HepG2 (cell line): Measurements from ENCODE around the gene TMEM222. TPM values are rescaled to one million over a fixed set of nuclear protein-coding genes. Genes with fewer than 3 reads are reported as not detected.
A peak's percentile ranks its signal among the peaks of the same experiment; 100 is the strongest.

ENCODE experiments used
- ATAC-seq: fragments of 200-7000 bp; cut with Tn5 transposase; 3 replicates; pipeline ENCODE4 v1.9.1; 2020; ENCODE audit warnings: mild to moderate bottlenecking, moderate library complexity
- BruUV-seq: library from RNA; stranded (reverse); fragments of 400-500 nt; replicated peaks from 2 replicates; lab custom pipeline; 2021; lab: Mats Ljungman, UMichigan
- CTCF ChIA-PET: fragments of 300-600 bp; formaldehyde crosslinking; extraction: SDS; loops from one replicate; lab custom pipeline; 2021; ENCODE audit warnings: low total read pairs, inconsistent platforms, low intra/inter-chr PET ratio; lab: Yijun Ruan, JAX
- POLR2A ChIA-PET: fragments of 350-600 bp; sonication (Branson Sonifier 250); formaldehyde crosslinking; loops from one replicate; lab custom pipeline; 2020; ENCODE audit warnings: antibody characterized with exemption, inconsistent platforms; lab: Yijun Ruan, JAX
- DNase-seq: peaks from one replicate; pipeline ENCODE4 v3.0.0-alpha.2; 2015; ENCODE audit warnings: low spot score
- FAIRE-seq: peaks from 3 replicates; lab custom pipeline; 2011; peaks lifted over from hg19 to GRCh38; lab: Jason Lieb, UNC
- H2AFZ ChIP-seq: one replicate; pipeline ENCODE4 v1.6.1; 2011; ENCODE audit warnings: low read length, inconsistent platforms
- H3K27ac ChIP-seq: fragments of 300-600 bp; 3 replicates; pipeline ENCODE4 v1.8.0; 2011; ENCODE audit warnings: mixed run types, mild to moderate bottlenecking, mixed read lengths, low read length, inconsistent platforms; ENCODE audit not compliant: insufficient read depth; ENCODE audit errors: extremely low read length
- H3K27me3 ChIP-seq, 2 experiments: fragments of 200-600 bp in 1 of 2; 2 replicates in 1 of 2; 3 replicates in 1 of 2; pipeline versions ENCODE4 v1.6.0 to v1.8.0; 2011; ENCODE audit warnings: low read length in 2 of 2, mild to moderate bottlenecking in 2 of 2, moderate library complexity in 2 of 2, inconsistent platforms in 1 of 2; ENCODE audit not compliant: insufficient read depth in 2 of 2, control insufficient read depth in 1 of 2
- H3K36me3 ChIP-seq, 2 experiments: fragments of 200-600 bp in 1 of 2; replicated peaks in 1 of 2; 2 replicates in 1 of 2; 3 replicates in 1 of 2; pipeline versions ENCODE4 v1.5.1 to v1.8.0; 2011; ENCODE audit warnings: low read length in 2 of 2, inconsistent platforms in 1 of 2; ENCODE audit not compliant: insufficient read depth in 2 of 2, control insufficient read depth in 1 of 2
- H3K4me1 ChIP-seq: 2 replicates; pipeline ENCODE4 v1.5.1; 2012; ENCODE audit warnings: low read length, inconsistent platforms; ENCODE audit not compliant: insufficient read depth
- H3K4me2 ChIP-seq: 2 replicates; pipeline ENCODE4 v1.6.0; 2011; ENCODE audit warnings: low read depth, low read length, inconsistent platforms
- H3K4me3 ChIP-seq, 3 experiments: fragments of 200-600 bp in 1 of 3; sonication (generic), shearing (Covaris generic) in 1 of 3; replicated peaks in 1 of 3; 2 replicates each; pipeline ENCODE4 v1.5.1; 2011 to 2016; ENCODE audit warnings: low read length in 3 of 3, inconsistent platforms in 2 of 3, low read depth in 2 of 3, mild to moderate bottlenecking in 2 of 3, control low read depth in 1 of 3, mixed read lengths in 1 of 3; ENCODE audit not compliant: insufficient read depth in 1 of 3
- H3K79me2 ChIP-seq: one replicate; pipeline ENCODE4 v1.6.1; 2011; ENCODE audit warnings: low read length, inconsistent platforms; ENCODE audit not compliant: insufficient read depth
- H3K9ac ChIP-seq: 2 replicates; pipeline ENCODE4 v1.6.0; 2011; ENCODE audit warnings: mild to moderate bottlenecking, low read depth, low read length, inconsistent platforms; ENCODE audit not compliant: insufficient read depth
- H3K9me3 ChIP-seq: 2 replicates; pipeline ENCODE4 v1.5.1; 2012; ENCODE audit warnings: mild to moderate bottlenecking, low read length
- H4K20me1 ChIP-seq: 2 replicates; pipeline ENCODE4 v1.6.0; 2011; ENCODE audit warnings: inconsistent platforms, mild to moderate bottlenecking, low read length, moderate library complexity; ENCODE audit not compliant: insufficient read depth
- ATM ChIP-seq: fragments of 450-650 bp; IDR thresholded peaks from 2 replicates; pipeline ENCODE4 v1.7.1; 2017; ENCODE audit warnings: mild to moderate bottlenecking, borderline replicate concordance
- CREB1 ChIP-seq, 2 experiments: fragments of 450-650 bp in 1 of 2; IDR thresholded peaks; 2 replicates each; pipeline ENCODE4 v1.6.1; 2016 to 2017; ENCODE audit warnings: control low read depth in 1 of 2, mild to moderate bottlenecking in 1 of 2, missing compliant biosample characterization in 1 of 2, missing genetic modification characterization in 1 of 2
- CREBL2 ChIP-seq: sonication (generic); formaldehyde crosslinking; IDR thresholded peaks from 2 replicates; pipeline ENCODE4 v1.8.1; 2023; ENCODE audit warnings: missing genetic modification reagents, mild to moderate bottlenecking, borderline replicate concordance
- ELK4 ChIP-seq: sonication (generic); formaldehyde crosslinking; IDR thresholded peaks from 2 replicates; pipeline ENCODE4 v1.9.0; 2021; ENCODE audit warnings: missing genetic modification reagents, borderline replicate concordance
- GLI4 ChIP-seq: sonication (generic); formaldehyde crosslinking; IDR thresholded peaks from 2 replicates; pipeline ENCODE4 v1.5.1; 2020; ENCODE audit warnings: missing genetic modification reagents, mild to moderate bottlenecking, moderate library complexity, borderline replicate concordance
- HDAC2 ChIP-seq: sonication (generic); formaldehyde crosslinking; IDR thresholded peaks from 2 replicates; pipeline ENCODE4 v1.4.0; 2020; ENCODE audit warnings: missing genetic modification reagents
- IKZF1 ChIP-seq: fragments of 450-650 bp; IDR thresholded peaks from 2 replicates; pipeline ENCODE4 v1.7.1; 2016
- KDM5B ChIP-seq: sonication (generic); formaldehyde crosslinking; IDR thresholded peaks from 2 replicates; pipeline ENCODE4 v1.4.0; 2020; ENCODE audit warnings: missing genetic modification reagents, mild to moderate bottlenecking, borderline replicate concordance
- MTF1 ChIP-seq: sonication (generic); formaldehyde crosslinking; IDR thresholded peaks from 2 replicates; pipeline ENCODE4 v1.5.0; 2020; ENCODE audit warnings: missing genetic modification reagents
- MTF2 ChIP-seq: sonication (generic); formaldehyde crosslinking; IDR thresholded peaks from 2 replicates; pipeline ENCODE4 v1.5.0; 2020; ENCODE audit warnings: missing genetic modification reagents, borderline replicate concordance
- PCBP2 ChIP-seq: fragments of 200-400 bp; formaldehyde crosslinking; optimal IDR thresholded peaks from 2 replicates; pipeline ENCODE3; 2018; ENCODE audit warnings: low read length, low read depth; ENCODE audit not compliant: poor library complexity, severe bottlenecking
- SMC3 ChIP-seq: IDR thresholded peaks from 2 replicates; pipeline ENCODE4 v1.6.1; 2011; ENCODE audit warnings: low read length, improper control_type of control experiment
- STAG1 ChIP-seq: sonication (generic); formaldehyde crosslinking; IDR thresholded peaks from 2 replicates; pipeline ENCODE4 v1.4.0; 2020; ENCODE audit warnings: missing genetic modification reagents
- TBX2 ChIP-seq: sonication (generic); formaldehyde crosslinking; IDR thresholded peaks from 2 replicates; pipeline ENCODE4 v1.5.0; 2020; ENCODE audit warnings: missing genetic modification reagents, mild to moderate bottlenecking, borderline replicate concordance
- ZIK1 ChIP-seq: sonication (generic); formaldehyde crosslinking; IDR thresholded peaks from 2 replicates; pipeline ENCODE4 v1.5.0; 2020; ENCODE audit warnings: mild to moderate bottlenecking, low read depth, missing genetic modification reagents, borderline replicate concordance
- ZNF33A ChIP-seq: sonication (generic); formaldehyde crosslinking; IDR thresholded peaks from 2 replicates; pipeline ENCODE4 v1.5.1; 2020; ENCODE audit warnings: missing genetic modification reagents, mild to moderate bottlenecking, moderate library complexity, borderline replicate concordance
- ZNF432 ChIP-seq: sonication (generic); formaldehyde crosslinking; IDR thresholded peaks from 2 replicates; pipeline ENCODE4 v1.5.0; 2020; ENCODE audit warnings: missing genetic modification reagents, mild to moderate bottlenecking, borderline replicate concordance
- ZNF615 ChIP-seq: sonication (generic); formaldehyde crosslinking; IDR thresholded peaks from 2 replicates; pipeline ENCODE4 v1.5.0; 2020; ENCODE audit warnings: mild to moderate bottlenecking, missing genetic modification reagents, borderline replicate concordance
- WGBS: methylation state at CpG from one replicate; pipeline ENCODE4 v1.1.6; 2017; ENCODE audit warnings: low lambda C conversion rate; 5-methylcytosine and 5-hydroxymethylcytosine counted together
- in situ Hi-C: cut with HindIII; loops from 2 replicates; pipeline ENCODE4 v1.10.0; 2017; ENCODE audit warnings: low pct_unique_long_range_greater_than_20kb; ENCODE audit not compliant: extremely low pct_ligation_motif_present
- intact Hi-C: fragments of 100-400 bp; cut with micrococcal nuclease; formaldehyde crosslinking; loops from one replicate; pipeline ENCODE4 v1.10.0; 2022; ENCODE audit not compliant: unreplicated experiment
- polyA plus RNA-seq, 8 experiments: library from polyadenylated mRNA; depleted of rRNA in 3 of 8; stranded (reverse) in 7 of 8; unstranded in 1 of 8; fragments of >200 nt; fragmentation: Illumina TruSeq in 4 of 8; extraction: Trizol in 4 of 8; gene quantifications; 2 replicates each; pipeline versions ENCODE4 v1.2.1 to v1.2.3, GENCODE V29; 2011 to 2016; ENCODE audit warnings: low read depth in 4 of 8, missing spikeins in 1 of 8, mixed read lengths in 1 of 8; ENCODE audit not compliant: insufficient read depth in 1 of 8
- total RNA-seq, 5 experiments: library from RNA; depleted of rRNA; stranded (reverse); fragments of >200 nt; fragmentation: Illumina TruSeq; extraction: Trizol; gene quantifications; 2 replicates each; pipeline ENCODE4 v1.2.3, GENCODE V29; 2016; ENCODE audit warnings: low read depth in 1 of 5
- TF ChIP-seq, protein P1 (sequence below): sonication (generic); formaldehyde crosslinking; IDR thresholded peaks from 2 replicates; pipeline ENCODE4 v1.5.0; 2020; ENCODE audit warnings: mild to moderate bottlenecking, missing genetic modification reagents, moderate library complexity
- TF ChIP-seq, protein P2 (sequence below): sonication (generic); formaldehyde crosslinking; IDR thresholded peaks from 2 replicates; pipeline ENCODE4 v1.5.0; 2020; ENCODE audit warnings: missing genetic modification reagents

The TMEM222 gene
- total and polyA plus RNA-seq, 2 of the 13 experiments (the other 11 are each of a cell fraction or from before 2014, with no cell fraction given), result 22.7 to 29.6 TPM

DNA sequence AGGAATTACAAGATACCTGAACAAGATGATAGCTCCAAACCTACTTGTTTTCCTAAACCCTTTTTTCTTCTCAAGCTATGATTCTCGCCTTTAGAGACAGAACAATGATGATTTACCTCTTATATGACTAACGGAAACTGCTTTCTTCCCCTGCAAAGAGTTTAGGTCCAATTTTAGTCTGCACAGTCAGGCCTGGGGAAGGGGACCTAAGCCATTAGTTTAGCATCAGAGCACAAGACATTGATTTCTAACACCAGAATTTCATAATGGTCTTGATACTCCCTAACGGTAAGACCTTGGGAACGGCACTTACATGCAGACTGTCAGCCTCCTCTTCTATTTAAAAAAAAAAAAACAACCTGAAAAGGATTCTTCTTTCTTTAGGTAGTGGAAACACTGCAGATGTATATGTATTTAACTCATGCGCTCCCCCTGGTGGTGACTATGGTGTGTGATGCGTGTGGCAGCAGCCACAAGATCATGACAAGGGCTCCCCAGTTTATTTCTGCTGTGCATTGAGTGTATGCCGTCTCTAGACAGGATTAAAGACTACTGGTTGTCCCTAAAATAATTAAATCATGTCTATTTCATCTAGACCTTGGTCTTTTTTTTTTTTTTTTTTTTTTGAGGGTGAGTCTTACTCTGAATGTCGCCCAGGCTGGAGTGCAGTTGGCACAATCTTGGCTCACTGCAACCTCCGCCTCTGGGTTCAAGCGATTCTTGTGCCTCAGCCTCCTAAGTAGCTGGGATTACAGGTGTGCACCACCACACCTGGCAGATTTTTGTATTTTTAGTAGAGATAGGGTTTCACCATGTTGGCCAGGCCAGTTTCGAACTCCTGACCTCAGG is 37.3 kb upstream of the TMEM222 start:
- Histone ChIP-seq H3K27ac (no peak overlapping the region), H3K9ac (no peak overlapping the region), H3K9me3 (no peaks in the 10 kb centered on the region), H3K36me3 (peaks cover 4 to 10% of the 10 kb centered on the region in 2 experiments; a peak in 2 of 5 replicates), H2AFZ (no peak overlapping the region), H3K79me2 (no peaks in the 10 kb centered on the region), H3K4me3 (no peak overlapping the region), H4K20me1 (no peaks in the 10 kb centered on the region), H3K4me1 (no peaks in the 10 kb centered on the region), H3K4me2 (no peak overlapping the region), H3K27me3 (no peaks in the 10 kb centered on the region)
- intact Hi-C loops (loop anchor here (1.0 kb wide), 3 partner anchors 86 to 240 kb away; no protein-coding TSS in a partner anchor), in situ Hi-C loops (loop anchor here (5.0 to 10.0 kb wide), 2 partner anchors 182 to 240 kb away; no protein-coding TSS in a partner anchor)
- 45% methylated on average over 11 of the region's 11 CpGs for WGBS
- FAIRE-seq (peak; percentile 56), DNase-seq (peak; percentile 66), ATAC-seq (peak; percentile 83)
- no TSS peak for BruUV-seq
- CTCF ChIA-PET, result interaction anchor here (1.1 to 2.1 kb wide), 4 partner anchors 86 to 240 kb away, joined by 3 to 25 read pairs (median 16); no protein-coding TSS in a partner anchor
- POLR2A ChIA-PET, result no interaction called here
- no peak for TF ChIP-seq MTF1 (CRISPR knock-in tag)
- TF ChIP-seq IKZF1, result no peak
- TF ChIP-seq KDM5B (CRISPR knock-in tag), result no peak
- TF ChIP-seq, protein P1, sequence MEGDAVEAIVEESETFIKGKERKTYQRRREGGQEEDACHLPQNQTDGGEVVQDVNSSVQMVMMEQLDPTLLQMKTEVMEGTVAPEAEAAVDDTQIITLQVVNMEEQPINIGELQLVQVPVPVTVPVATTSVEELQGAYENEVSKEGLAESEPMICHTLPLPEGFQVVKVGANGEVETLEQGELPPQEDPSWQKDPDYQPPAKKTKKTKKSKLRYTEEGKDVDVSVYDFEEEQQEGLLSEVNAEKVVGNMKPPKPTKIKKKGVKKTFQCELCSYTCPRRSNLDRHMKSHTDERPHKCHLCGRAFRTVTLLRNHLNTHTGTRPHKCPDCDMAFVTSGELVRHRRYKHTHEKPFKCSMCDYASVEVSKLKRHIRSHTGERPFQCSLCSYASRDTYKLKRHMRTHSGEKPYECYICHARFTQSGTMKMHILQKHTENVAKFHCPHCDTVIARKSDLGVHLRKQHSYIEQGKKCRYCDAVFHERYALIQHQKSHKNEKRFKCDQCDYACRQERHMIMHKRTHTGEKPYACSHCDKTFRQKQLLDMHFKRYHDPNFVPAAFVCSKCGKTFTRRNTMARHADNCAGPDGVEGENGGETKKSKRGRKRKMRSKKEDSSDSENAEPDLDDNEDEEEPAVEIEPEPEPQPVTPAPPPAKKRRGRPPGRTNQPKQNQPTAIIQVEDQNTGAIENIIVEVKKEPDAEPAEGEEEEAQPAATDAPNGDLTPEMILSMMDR (CRISPR knock-in tag), result peak; percentile 76
- peak; percentile 69 for TF ChIP-seq STAG1 (CRISPR knock-in tag)
- peak; percentile 96 for TF ChIP-seq SMC3
- TF ChIP-seq CREBL2, result no peak
- TF ChIP-seq ATM, result no peak
- TF ChIP-seq CREB1 (IDR thresholded peaks at IDR 0.05), result no peak
- 0 out of 2 replicates have a peak, but pooled peaks have one; percentile 35 for TF ChIP-seq CREB1 (CRISPR knock-in tag; IDR thresholded peaks at IDR 0.05)
- TF ChIP-seq ZNF615 (CRISPR knock-in tag), result no peak
- TF ChIP-seq ZNF33A, result no peak
- TF ChIP-seq HDAC2 (CRISPR knock-in tag), result no peak
- no peak for TF ChIP-seq MTF2 (CRISPR knock-in tag)
- TF ChIP-seq GLI4 (CRISPR knock-in tag), result no peak
- TF ChIP-seq ELK4 (CRISPR knock-in tag), result no peak
- no peak for TF ChIP-seq TBX2 (CRISPR knock-in tag)
- TF ChIP-seq PCBP2, result no peak
- TF ChIP-seq ZNF432 (CRISPR knock-in tag), result no peak
- no peak for TF ChIP-seq ZIK1 (CRISPR knock-in tag)
- TF ChIP-seq, protein P2, sequence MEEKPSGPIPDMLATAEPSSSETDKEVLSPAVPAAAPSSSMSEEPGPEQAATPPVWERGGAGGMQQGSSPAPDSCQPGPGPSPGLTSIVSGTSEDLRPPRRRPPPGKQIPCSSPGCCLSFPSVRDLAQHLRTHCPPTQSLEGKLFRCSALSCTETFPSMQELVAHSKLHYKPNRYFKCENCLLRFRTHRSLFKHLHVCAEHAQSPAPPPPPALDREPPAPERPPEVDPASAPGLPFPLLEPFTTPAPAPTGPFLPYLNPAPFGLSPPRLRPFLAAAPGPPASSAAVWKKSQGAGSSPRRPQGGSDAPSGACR (CRISPR knock-in tag), result no peak
